Esophagus squamous epithelium (tissue), 4 donors: ENCODE measurements around the gene BAG5.

Source experiments
- CTCF ChIP-seq, 6 experiments: fragments of 450-650 bp in 4 of 6; fragments of 200-600 bp in 2 of 6; sonication (generic) in 2 of 6; IDR thresholded peaks; one replicate each; pipeline ENCODE4 v1.5.1; 2016 to 2019; ENCODE audit warnings: antibody characterized with exemption in 6 of 6, mild to moderate bottlenecking in 4 of 6, moderate library complexity in 4 of 6
- POLR2A ChIP-seq, 4 donors: fragments of 450-650 bp; IDR thresholded peaks; one replicate each; pipeline ENCODE4 v1.6.1; 2017; ENCODE audit warnings: antibody characterized with exemption in 4 of 4, mild to moderate bottlenecking in 4 of 4, moderate library complexity in 3 of 4

- TF ChIP-seq CTCF (IDR thresholded peaks at IDR 0.05) (no peak), POLR2A (IDR thresholded peaks at IDR 0.05) (no peak)
These were observed 42.2 kb downstream of the BAG5 start for GRCh38 chr14:103520269-103520656.
